ENCODE data around the gene MTA2.
"Not testable (repeated sequence)": the region's sequence is repeated elsewhere in the genome, so short reads cannot be mapped to it uniquely, and the experiment has no call there.

The MTA2 gene

DNA sequence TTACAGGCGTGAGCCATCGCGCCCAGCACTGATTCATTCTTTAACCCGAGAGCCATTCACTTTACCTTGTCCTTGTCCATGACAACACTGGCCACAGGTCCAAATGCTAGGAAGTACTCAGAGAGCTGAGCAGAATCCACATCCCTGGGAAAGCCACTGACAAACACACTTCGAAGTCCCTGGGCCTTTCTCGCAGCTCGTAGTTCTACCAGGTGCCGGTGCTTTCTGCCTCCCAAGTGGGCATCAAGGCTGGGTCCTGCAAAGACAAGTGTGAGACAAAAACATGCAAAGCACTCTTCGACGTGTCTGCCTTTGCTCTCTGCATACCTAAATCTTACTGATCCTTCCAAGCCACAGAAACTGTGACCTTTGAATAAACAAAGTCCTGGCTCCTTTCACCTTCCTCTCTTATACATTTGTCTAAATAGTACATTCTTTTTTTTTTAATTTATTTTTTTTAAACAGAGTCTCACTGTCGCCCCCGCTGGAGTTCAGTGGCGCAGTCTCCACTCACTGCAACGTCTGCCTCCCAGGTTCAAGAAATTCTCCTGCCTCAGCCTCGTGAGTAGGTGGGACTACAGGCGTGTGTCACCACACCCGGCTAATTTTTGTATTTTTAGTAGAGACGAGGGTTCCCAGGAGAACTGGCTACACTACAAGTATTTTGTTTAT is 12.6 kb downstream of the MTA2 start:
- Histone ChIP-seq H3K9me3 (ENCODE audit: low read length) (no peaks in the 10 kb centered on the region), H4K20me1 (ENCODE audit: insufficient read depth, low read length) (no peaks in the 10 kb centered on the region), H3K9ac (ENCODE audit: low read length) (peak overlapping the region; percentile 24; the same call in 1 of the 2 replicates), H3K79me2 (ENCODE audit: insufficient read depth, low read length) (peaks cover 14% of the 10 kb centered on the region), H3K36me3 (ENCODE audit: insufficient read depth, low read length) (peaks cover 59% of the 10 kb centered on the region), H3K4me1 (ENCODE audit: insufficient read depth, low read length, severe bottlenecking) (peaks cover 33% of the 10 kb centered on the region), H3K9me2 (ENCODE audit: low read depth, low read length) (no peaks in the 10 kb centered on the region), H3K4me3 (ENCODE audit: low read depth, low read length, poor library complexity, severe bottlenecking) (peak overlapping the region; percentile 79), H3F3A (ENCODE audit: insufficient read depth, low read length) (no peaks in the 10 kb centered on the region), H3K4me2 (ENCODE audit: low read length) (peak overlapping the region; percentile 74; the same call in 1 of the 2 replicates), H2AFZ (ENCODE audit: low read length) (no peak overlapping the region), H3K27ac (ENCODE audit: low read depth, low read length, poor library complexity, severe bottlenecking) (no peak overlapping the region), H3K27me3 (ENCODE audit: insufficient read depth, low read length) (no peaks in the 10 kb centered on the region)
- no peak for TF ChIP-seq EZH2 (IDR thresholded peaks at IDR 0.05; ENCODE audit: borderline replicate concordance, low read length)
- TF ChIP-seq, protein P1, sequence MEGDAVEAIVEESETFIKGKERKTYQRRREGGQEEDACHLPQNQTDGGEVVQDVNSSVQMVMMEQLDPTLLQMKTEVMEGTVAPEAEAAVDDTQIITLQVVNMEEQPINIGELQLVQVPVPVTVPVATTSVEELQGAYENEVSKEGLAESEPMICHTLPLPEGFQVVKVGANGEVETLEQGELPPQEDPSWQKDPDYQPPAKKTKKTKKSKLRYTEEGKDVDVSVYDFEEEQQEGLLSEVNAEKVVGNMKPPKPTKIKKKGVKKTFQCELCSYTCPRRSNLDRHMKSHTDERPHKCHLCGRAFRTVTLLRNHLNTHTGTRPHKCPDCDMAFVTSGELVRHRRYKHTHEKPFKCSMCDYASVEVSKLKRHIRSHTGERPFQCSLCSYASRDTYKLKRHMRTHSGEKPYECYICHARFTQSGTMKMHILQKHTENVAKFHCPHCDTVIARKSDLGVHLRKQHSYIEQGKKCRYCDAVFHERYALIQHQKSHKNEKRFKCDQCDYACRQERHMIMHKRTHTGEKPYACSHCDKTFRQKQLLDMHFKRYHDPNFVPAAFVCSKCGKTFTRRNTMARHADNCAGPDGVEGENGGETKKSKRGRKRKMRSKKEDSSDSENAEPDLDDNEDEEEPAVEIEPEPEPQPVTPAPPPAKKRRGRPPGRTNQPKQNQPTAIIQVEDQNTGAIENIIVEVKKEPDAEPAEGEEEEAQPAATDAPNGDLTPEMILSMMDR (IDR thresholded peaks at IDR 0.05; ENCODE audit: low read length): 0 out of 2 replicates have a peak, but pooled peaks have one; percentile 10

DNA sequence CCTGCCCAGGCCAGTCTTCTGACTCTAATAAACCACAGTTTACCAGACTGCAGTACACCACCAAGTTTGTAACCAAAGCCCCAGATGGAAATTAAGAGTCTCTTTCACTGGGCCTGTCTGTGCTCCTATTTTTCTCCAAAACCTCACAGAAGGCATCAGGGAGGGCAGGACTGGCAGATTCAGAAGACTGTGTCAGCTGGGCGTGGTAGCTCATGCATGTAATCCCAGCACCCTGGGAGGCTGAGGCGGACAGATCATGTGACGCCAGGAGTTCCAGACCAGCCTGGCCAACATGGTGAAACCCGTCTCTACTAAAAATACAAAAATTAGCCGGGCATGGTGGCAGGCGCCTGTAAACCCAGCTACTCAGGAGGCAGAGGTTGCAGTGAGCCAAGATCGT is 16.3 kb downstream of the MTA2 start:
- H3K27ac ChIP-seq (ENCODE audit: low read depth, low read length, poor library complexity, severe bottlenecking); H4K20me1 ChIP-seq (ENCODE audit: insufficient read depth, low read length); H3K9ac ChIP-seq (ENCODE audit: low read length); H3K27me3 ChIP-seq (ENCODE audit: insufficient read depth, low read length); H3F3A ChIP-seq (ENCODE audit: insufficient read depth, low read length); H2AFZ ChIP-seq (ENCODE audit: low read length); H3K9me3 ChIP-seq (ENCODE audit: low read length); H3K9me2 ChIP-seq (ENCODE audit: low read depth, low read length); H3K79me2 ChIP-seq (ENCODE audit: insufficient read depth, low read length); H3K4me3 ChIP-seq (ENCODE audit: low read depth, low read length, poor library complexity, severe bottlenecking); H3K4me2 ChIP-seq (ENCODE audit: low read length): not testable (repeated sequence)
- Histone ChIP-seq H3K36me3 (ENCODE audit: insufficient read depth, low read length) (peaks cover 72% of the 10 kb centered on the region), H3K4me1 (ENCODE audit: insufficient read depth, low read length, severe bottlenecking) (peaks cover 11% of the 10 kb centered on the region)

GRCh38 chr11:62581735-62582134 is 19.9 kb downstream of the MTA2 start:
- not testable (repeated sequence) for H3K4me1 ChIP-seq (ENCODE audit: insufficient read depth, low read length, severe bottlenecking); H3K4me3 ChIP-seq (ENCODE audit: low read depth, low read length, poor library complexity, severe bottlenecking); H3K9me3 ChIP-seq (ENCODE audit: low read length); H3K4me2 ChIP-seq (ENCODE audit: low read length); H3K9me2 ChIP-seq (ENCODE audit: low read depth, low read length); H3K27ac ChIP-seq (ENCODE audit: low read depth, low read length, poor library complexity, severe bottlenecking); H3F3A ChIP-seq (ENCODE audit: insufficient read depth, low read length); H2AFZ ChIP-seq (ENCODE audit: low read length); H4K20me1 ChIP-seq (ENCODE audit: insufficient read depth, low read length); H3K79me2 ChIP-seq (ENCODE audit: insufficient read depth, low read length); H3K9ac ChIP-seq (ENCODE audit: low read length); H3K27me3 ChIP-seq (ENCODE audit: insufficient read depth, low read length)
- peaks cover 79% of the 10 kb centered on the region for H3K36me3 ChIP-seq (ENCODE audit: insufficient read depth, low read length)

- H2AFZ ChIP-seq (ENCODE audit: low read length): no peak overlapping the region
- no peaks in the 10 kb centered on the region for H3K9me3 ChIP-seq (ENCODE audit: low read length)
- peaks cover 81% of the 10 kb centered on the region for H3K36me3 ChIP-seq (ENCODE audit: insufficient read depth, low read length)
- no peak for TF ChIP-seq EZH2 (IDR thresholded peaks at IDR 0.05; ENCODE audit: borderline replicate concordance, low read length)
- TF ChIP-seq, protein P1 (IDR thresholded peaks at IDR 0.05; ENCODE audit: low read length): no peak
- no peak overlapping the region for H3K4me3 ChIP-seq (ENCODE audit: low read depth, low read length, poor library complexity, severe bottlenecking)
- H3K79me2 ChIP-seq (ENCODE audit: insufficient read depth, low read length): no peaks in the 10 kb centered on the region
- H3K27me3 ChIP-seq (ENCODE audit: insufficient read depth, low read length): no peaks in the 10 kb centered on the region
- no peaks in the 10 kb centered on the region for H3K9me2 ChIP-seq (ENCODE audit: low read depth, low read length)
- H3K27ac ChIP-seq (ENCODE audit: low read depth, low read length, poor library complexity, severe bottlenecking): no peak overlapping the region
- H3K9ac ChIP-seq (ENCODE audit: low read length): no peak overlapping the region
- no peaks in the 10 kb centered on the region for H3K4me1 ChIP-seq (ENCODE audit: insufficient read depth, low read length, severe bottlenecking)
- H3K4me2 ChIP-seq (ENCODE audit: low read length): no peak overlapping the region
- no peaks in the 10 kb centered on the region for H4K20me1 ChIP-seq (ENCODE audit: insufficient read depth, low read length)
- no peaks in the 10 kb centered on the region for H3F3A ChIP-seq (ENCODE audit: insufficient read depth, low read length)
Observed at GRCh38 chr11:62580959-62581715, 20.5 kb downstream of the MTA2 start.
